GM18858 (cell line): Measurements from ENCODE around the gene APOBEC3G.

Experiments
- ATAC-seq: cut with Tn5 transposase; IDR thresholded peaks from one replicate; pipeline ENCODE4 v1.9.1; 2021; ENCODE audit not compliant: unreplicated experiment

The APOBEC3G gene

GRCh38 chr22:39120983-39121382 lies 43.9 kb downstream of the APOBEC3G start:
- no peak for ATAC-seq

GRCh38 chr22:39122772-39123470 lies 45.8 kb downstream of the APOBEC3G start:
- ATAC-seq: no peak

- no peak for ATAC-seq
Observed at GRCh38 chr22:39123751-39124581, 46.9 kb downstream of the APOBEC3G start.

- no peak for ATAC-seq
Observed at GRCh38 chr22:39125622-39126021, 48.5 kb downstream of the APOBEC3G start.

- no peak for ATAC-seq
Observed at GRCh38 chr22:39128508-39128907, 51.4 kb downstream of the APOBEC3G start.

GRCh38 chr22:39129081-39129480 lies 52.0 kb downstream of the APOBEC3G start:
- no peak for ATAC-seq

- no peak for ATAC-seq
Observed at GRCh38 chr22:39129746-39130145, 52.7 kb downstream of the APOBEC3G start.

- no peak for ATAC-seq
Observed at GRCh38 chr22:39130152-39130704, 53.2 kb downstream of the APOBEC3G start.

- ATAC-seq: no peak
Observed at GRCh38 chr22:39130892-39131855, 54.1 kb downstream of the APOBEC3G start.

GRCh38 chr22:39132281-39132680 lies 55.2 kb downstream of the APOBEC3G start:
- ATAC-seq: no peak

- no peak for ATAC-seq
Observed at GRCh38 chr22:39132871-39133524, 55.9 kb downstream of the APOBEC3G start.

GRCh38 chr22:39133871-39134270 lies 56.8 kb downstream of the APOBEC3G start:
- no peak for ATAC-seq

- no peak for ATAC-seq
Observed at GRCh38 chr22:39134366-39135091, 57.5 kb downstream of the APOBEC3G start.

GRCh38 chr22:39135092-39135896 lies 58.2 kb downstream of the APOBEC3G start:
- ATAC-seq: no peak

- no peak for ATAC-seq
Observed at GRCh38 chr22:39136317-39136716, 59.2 kb downstream of the APOBEC3G start.
